UCSD-AML1 (cell line): ENCODE measurements around the gene H3-3A.

ENCODE experiments used
- DNase-seq: peaks from one replicate; lab custom pipeline; 2025; ENCODE audit not compliant: unreplicated experiment; lab: John Stamatoyannopoulos, UW

The H3-3A gene

GRCh38 chr1:226062558-226063223 lies at the start of gene H3-3A:
Gene H3-3A (plus strand): TSS chr1:226062716. CDS start chr1:226064352, 1,636 bp downstream.
- peak; percentile 97 for DNase-seq

GRCh38 chr1:226017070-226017469 lies 45.4 kb upstream of the H3-3A start:
- peak; percentile 45 for DNase-seq

DNA sequence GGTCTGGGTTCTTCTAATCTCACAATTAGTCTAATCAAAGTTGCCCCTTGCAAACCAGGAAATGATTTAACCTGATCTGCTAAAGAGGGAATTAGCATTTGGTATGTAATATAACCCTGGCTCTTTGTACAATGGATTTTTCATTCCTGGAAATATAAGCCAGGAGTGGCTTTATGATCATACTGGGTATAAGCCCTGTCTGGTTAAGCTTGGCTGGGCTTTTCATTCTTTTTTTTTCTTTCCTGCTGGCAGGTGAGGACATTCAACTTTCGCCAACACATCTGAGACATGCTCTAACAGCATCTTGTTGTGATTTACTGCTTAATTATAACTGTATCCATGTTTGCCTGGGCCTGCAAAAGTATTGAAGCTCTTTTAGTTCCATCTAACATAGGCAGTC lies 42.9 kb upstream of the H3-3A start:
- no peak for DNase-seq

DNA sequence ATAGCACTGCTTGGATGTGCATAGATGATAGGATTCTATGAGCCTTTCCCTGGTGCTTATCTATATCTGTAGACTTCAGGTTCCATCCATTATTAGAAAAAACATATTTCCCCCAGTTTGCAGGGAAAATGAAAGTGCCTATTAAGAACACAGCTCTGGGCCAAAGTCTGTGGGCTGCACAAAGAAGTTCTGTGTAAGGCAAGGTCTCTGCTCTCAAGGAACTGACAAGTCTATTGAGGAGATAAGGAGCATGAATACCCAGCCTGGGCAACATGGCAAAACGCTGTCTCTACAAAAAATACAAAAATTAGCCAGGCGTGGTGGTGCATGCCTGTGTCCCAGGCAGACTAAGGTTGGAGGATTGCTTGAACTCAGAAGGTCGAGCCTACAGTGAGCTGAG lies 41.1 kb upstream of the H3-3A start:
- DNase-seq = no peak

DNA sequence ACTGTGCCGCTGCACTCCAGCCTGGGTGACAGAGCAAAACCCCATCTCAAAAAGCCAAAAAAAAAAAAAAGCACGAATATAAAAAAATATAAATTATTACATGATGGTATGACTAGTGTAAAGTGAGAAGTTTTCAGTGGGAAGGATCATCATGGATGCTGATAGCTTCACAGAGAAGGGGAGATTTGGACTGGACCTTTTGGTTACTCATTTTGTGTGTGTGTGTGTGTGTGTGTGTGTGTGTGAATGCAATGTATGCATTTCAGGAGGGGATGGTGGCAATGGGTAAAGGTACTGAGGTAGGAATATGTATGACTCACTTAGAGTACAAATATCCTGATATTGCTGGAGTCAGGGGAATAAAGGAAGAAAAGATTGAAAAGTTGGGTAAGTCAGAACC lies 40.7 kb upstream of the H3-3A start:
- DNase-seq = no peak

- no peak for DNase-seq
Measured at GRCh38 chr1:226023735-226024134, 38.8 kb upstream of the H3-3A start.

- DNase-seq = no peak
Measured at GRCh38 chr1:226026833-226027232, 35.7 kb upstream of the H3-3A start.

DNA sequence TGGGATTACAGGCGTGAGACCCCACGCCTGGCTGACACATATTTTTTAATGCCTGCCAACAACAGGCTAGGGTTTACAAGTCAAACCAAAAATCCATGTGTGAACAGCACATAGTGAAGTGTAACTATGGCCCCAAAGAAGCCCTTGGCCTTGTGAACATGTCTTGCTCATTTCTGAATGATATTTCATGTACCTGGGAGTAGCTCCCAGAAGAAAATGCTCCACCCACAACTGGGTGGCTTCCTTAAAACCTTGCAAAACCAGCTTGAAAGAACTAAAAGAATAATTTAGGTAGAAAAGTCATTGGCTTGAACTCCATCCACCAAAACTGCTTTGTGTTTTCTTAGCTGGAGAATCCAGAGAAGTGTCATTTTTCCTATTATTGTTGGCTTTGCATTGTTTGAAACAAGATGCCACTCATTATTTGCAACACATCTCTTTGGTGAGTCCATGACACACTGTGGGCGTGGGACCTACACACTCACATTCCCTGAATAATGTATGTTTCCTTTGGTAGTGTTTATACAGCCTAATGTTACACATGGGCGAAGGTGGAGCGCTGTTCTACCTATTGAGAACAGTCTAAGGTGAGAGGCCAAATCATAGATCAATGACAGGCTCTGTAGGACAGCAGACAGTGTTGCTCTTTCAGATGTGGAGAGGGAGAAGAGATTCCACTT lies 34.8 kb upstream of the H3-3A start:
- DNase-seq = no peak

DNA sequence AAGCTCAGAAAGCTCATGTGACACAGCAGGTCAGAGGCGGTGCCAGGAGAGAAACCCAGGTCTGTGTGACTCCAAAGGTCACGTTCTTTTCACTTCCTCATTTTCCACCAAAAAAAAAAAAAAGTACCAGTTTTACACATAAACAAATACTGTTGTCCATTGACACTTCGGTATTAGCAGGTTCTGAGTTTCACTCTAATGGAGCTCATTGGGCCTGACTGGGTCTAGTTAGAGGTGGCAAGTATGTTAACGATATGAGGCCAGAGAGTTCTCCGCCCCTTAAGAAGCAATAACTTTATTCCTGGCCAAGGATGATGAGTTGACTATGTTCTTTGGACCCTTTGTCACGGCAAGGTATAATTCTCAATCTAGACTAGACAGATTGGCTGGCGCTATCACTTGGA lies 33.4 kb upstream of the H3-3A start:
- DNase-seq = peak; percentile 25

- no peak for DNase-seq
Measured at GRCh38 chr1:226029568-226030225, 32.8 kb upstream of the H3-3A start.

GRCh38 chr1:226033582-226033981 lies 28.9 kb upstream of the H3-3A start:
- DNase-seq = no peak

DNA sequence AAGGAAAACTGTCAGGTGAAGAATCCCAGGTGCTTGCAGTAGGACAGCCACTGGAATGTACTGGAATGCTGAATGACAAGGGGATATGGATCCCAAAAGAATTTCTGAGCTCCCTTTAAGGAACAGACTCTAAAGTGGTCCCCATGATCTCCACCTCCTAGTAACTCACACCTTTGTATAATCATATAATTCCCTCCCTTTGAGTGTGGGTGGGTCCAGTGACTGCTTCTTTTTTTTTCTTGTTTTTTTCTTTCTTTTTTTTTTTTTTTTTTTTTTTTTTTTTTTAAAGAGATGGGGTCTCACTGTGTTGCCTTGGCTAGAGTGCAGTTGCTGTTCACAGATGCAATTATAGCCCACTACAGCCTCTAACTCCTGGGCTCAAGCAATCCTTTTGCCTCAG lies 28.5 kb upstream of the H3-3A start:
- no peak for DNase-seq

GRCh38 chr1:226034482-226034881 lies 28.0 kb upstream of the H3-3A start:
- DNase-seq = peak; percentile 85

GRCh38 chr1:226035915-226036314 lies 26.6 kb upstream of the H3-3A start:
- no peak for DNase-seq

DNA sequence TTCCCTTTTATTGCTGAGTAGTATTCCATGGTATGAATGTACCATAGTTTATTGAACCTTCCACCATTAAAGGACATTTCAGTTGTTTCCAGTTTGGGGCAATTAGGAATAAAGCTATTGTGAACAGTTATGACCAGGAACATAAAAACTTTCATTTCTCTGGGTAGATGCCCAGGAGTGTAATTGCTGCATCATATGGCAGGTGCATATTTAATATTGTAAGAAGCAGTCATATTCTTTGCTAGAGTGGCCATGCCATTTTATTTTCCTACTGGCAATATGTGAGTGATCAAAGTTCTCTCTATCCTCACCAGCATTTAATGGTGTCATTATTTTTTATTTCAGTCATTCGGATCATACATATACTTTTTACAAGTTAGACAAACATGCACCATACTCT lies 23.9 kb upstream of the H3-3A start:
- no peak for DNase-seq

- DNase-seq = no peak
Measured at GRCh38 chr1:226041419-226041818, 21.1 kb upstream of the H3-3A start.

DNA sequence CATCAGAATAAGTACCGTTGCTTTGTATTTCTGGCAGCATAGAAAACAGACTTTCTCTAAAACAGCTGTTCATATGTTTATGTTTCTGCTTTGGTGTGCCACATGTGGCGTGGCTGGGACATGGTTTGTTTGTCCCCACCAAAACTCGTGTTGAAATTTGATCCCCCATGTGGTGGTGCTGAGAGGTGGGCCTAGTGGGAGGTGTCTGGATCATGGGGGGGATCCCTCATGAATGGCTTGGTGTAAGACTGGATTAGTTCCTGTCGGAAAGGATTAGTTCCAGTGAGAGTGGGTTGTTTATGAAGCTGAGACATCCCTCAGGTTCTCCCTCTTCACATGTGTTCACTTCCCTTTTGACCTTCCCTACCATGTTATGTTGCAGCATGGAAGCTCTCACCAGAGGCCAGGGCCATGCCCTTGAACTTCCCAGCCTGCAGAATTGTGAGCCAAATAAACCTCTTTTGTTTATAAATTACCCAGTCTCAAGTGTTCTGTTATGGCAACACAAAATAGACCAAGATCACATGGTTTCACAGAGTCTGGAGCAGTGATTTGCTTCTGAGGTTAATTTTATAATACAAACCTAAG lies 17.9 kb upstream of the H3-3A start:
- DNase-seq = no peak

GRCh38 chr1:226046240-226046639 lies 16.3 kb upstream of the H3-3A start:
- no peak for DNase-seq

DNA sequence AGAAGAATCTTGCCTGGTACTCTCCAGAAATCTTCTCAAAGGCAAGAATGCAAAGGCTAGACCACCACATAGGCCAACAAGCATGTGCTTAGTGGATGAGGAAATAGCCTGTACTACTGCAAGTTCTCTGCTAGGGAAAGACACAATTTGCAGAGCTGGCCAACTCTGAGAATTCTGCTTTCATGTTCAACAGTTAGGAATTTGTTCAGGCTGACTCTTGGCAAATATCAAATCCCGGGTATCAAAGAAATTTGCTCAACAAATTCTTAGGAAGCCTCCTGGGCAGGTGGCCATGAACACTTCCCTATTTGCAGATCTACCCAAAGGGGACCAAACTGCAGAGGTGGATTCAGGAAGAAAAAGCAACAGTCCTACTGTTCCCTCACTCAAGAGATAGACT lies 15.0 kb upstream of the H3-3A start:
- DNase-seq = no peak

- no peak for DNase-seq
Measured at GRCh38 chr1:226048886-226049285, 13.6 kb upstream of the H3-3A start.

DNA sequence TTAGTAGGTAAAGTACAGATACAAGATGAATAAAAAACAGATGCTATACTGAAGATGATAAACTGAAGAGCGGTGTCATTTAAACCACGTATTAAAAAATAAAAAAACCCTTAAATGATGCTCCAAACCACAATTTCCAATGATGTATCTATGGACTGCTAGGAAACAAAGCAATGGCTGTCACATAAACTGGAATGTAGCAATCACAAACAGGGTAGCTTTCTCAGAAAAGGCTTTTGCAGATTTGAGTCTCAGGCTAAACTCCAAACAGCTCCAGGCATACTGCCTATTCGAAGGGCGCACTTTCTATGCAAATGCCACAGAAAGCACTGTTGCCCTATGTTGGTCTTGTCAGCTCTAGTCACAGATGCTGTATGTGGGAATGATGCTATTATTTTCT lies 12.4 kb upstream of the H3-3A start:
- no peak for DNase-seq

DNA sequence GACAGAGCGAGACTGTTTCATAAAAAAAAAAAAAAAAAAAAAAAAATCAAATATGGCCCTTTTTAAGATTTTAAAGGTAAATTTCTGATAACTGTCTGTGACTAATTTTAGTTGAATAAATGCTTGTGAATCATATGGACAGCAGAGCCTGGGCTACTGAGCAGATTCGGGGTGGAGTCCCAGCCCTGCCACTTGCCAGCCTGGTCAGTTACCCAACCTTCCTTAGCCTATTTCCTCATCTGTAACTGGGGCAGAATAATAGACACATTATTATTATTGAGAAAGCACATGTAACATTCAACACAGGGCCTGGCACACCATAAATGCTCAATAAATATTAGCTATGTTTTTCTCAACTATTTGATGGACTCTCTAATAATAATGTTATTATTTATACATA lies 11.2 kb upstream of the H3-3A start:
- no peak for DNase-seq
